ENCODE measurements around the gene TTC39C. TPM values are rescaled to one million over a fixed set of nuclear protein-coding genes. Genes with fewer than 3 reads are reported as not detected.

TTC39C gene
- total RNA-seq, 1 donor from 2014 or later: 12.8 TPM

DNA sequence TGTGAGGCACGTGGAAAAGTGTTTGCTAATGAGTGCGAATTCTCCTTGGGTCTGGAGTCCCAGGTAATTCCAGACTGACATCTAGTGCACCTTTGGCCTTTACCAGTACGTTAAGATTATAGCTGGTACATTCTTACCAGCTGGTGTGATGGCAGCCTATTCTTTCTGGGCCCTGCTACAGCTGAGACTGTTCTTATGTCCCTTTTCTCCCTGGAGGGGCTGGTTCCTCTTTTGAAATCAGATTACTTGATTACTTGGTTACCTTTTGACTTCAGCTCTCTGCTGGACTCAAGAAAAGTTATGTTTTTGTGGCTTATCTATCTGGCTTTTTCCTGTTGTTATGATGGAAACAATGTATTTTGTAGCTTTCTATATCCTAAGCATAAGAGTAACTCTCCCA, 138.8 kb downstream of the TTC39C start:
- H3K36me3 ChIP-seq (ENCODE audit: insufficient read depth, low read length): peaks cover 11% of the 10 kb centered on the region
- Mint-ChIP-seq H3K27me3 (ENCODE audit: low read depth, unreplicated experiment) (no peaks in the 10 kb centered on the region), H3K36me3 (ENCODE audit: low read depth, unreplicated experiment) (peaks cover 19% of the 10 kb centered on the region), H3K27ac (ENCODE audit: unreplicated experiment) (no peak overlapping the region), H3K4me1 (ENCODE audit: low read depth, unreplicated experiment) (peaks cover 3% of the 10 kb centered on the region), H3K9me3 (ENCODE audit: unreplicated experiment) (peaks cover 1% of the 10 kb centered on the region), H3K4me3 (ENCODE audit: unreplicated experiment) (no peak overlapping the region)
- H3K4me1 ChIP-seq (ENCODE audit: insufficient read depth, low read length): no peaks in the 10 kb centered on the region
- H3K4me3 ChIP-seq (ENCODE audit: insufficient read depth, low read depth, low read length): no peak overlapping the region
- H3K27ac ChIP-seq (ENCODE audit: low read depth, low read length): no peak overlapping the region
- no peaks in the 10 kb centered on the region for H3K27me3 ChIP-seq (ENCODE audit: insufficient read depth, low read length)
- no peak overlapping the region for H3K9ac ChIP-seq (ENCODE audit: low read length)
- DNase-seq (ENCODE audit: low read depth): no peak
- no peak overlapping the region for H2AFZ ChIP-seq (ENCODE audit: low read depth, low read length)
- FAIRE-seq: no peak
- H4K20me1 ChIP-seq (ENCODE audit: insufficient read depth, low read length): no peaks in the 10 kb centered on the region
- no peaks in the 10 kb centered on the region for H3K9me3 ChIP-seq (ENCODE audit: insufficient read depth, low read depth, low read length)
- no peak for TF ChIP-seq EZH2 (IDR thresholded peaks at IDR 0.05; ENCODE audit: insufficient read depth, low read length)
- TF ChIP-seq, protein P1, sequence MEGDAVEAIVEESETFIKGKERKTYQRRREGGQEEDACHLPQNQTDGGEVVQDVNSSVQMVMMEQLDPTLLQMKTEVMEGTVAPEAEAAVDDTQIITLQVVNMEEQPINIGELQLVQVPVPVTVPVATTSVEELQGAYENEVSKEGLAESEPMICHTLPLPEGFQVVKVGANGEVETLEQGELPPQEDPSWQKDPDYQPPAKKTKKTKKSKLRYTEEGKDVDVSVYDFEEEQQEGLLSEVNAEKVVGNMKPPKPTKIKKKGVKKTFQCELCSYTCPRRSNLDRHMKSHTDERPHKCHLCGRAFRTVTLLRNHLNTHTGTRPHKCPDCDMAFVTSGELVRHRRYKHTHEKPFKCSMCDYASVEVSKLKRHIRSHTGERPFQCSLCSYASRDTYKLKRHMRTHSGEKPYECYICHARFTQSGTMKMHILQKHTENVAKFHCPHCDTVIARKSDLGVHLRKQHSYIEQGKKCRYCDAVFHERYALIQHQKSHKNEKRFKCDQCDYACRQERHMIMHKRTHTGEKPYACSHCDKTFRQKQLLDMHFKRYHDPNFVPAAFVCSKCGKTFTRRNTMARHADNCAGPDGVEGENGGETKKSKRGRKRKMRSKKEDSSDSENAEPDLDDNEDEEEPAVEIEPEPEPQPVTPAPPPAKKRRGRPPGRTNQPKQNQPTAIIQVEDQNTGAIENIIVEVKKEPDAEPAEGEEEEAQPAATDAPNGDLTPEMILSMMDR (IDR thresholded peaks at IDR 0.05; ENCODE audit: insufficient read depth, low read depth, low read length): no peak
- no peaks in the 10 kb centered on the region for H3K79me2 ChIP-seq (ENCODE audit: insufficient read depth, low read length)
- H3K4me2 ChIP-seq (ENCODE audit: low read length): no peak overlapping the region

DNA sequence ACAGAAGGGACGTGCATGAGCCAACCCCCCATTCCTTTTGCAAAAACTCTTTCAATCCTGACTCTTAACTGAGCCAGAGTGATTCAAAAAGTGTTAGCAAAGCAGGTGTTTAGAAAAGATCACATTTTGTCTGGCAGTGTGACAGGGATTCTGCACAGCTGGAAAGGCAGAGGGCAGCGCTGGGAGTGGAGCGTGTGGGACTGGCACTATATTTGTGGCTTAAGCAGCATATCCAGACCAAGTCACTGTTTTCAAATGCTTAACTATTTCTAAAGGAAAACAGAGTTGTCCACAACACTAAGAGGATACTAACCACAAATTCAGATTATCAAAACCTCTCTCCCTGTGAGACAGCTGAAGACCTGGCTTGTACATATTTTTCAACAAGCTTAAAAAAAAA, 143.3 kb downstream of the TTC39C start:
- no peak for DNase-seq (ENCODE audit: low read depth)
- Histone ChIP-seq H3K4me1 (ENCODE audit: insufficient read depth, low read length) (no peaks in the 10 kb centered on the region), H2AFZ (ENCODE audit: low read depth, low read length) (no peak overlapping the region), H3K4me3 (ENCODE audit: insufficient read depth, low read depth, low read length) (no peak overlapping the region), H3K9ac (ENCODE audit: low read length) (no peak overlapping the region), H3K36me3 (ENCODE audit: insufficient read depth, low read length) (peaks cover 19% of the 10 kb centered on the region), H3K27ac (ENCODE audit: low read depth, low read length) (no peak overlapping the region), H3K9me3 (ENCODE audit: insufficient read depth, low read depth, low read length) (no peaks in the 10 kb centered on the region), H3K4me2 (ENCODE audit: low read length) (no peak overlapping the region), H3K27me3 (ENCODE audit: insufficient read depth, low read length) (no peaks in the 10 kb centered on the region), H3K79me2 (ENCODE audit: insufficient read depth, low read length) (no peaks in the 10 kb centered on the region), H4K20me1 (ENCODE audit: insufficient read depth, low read length) (no peaks in the 10 kb centered on the region)
- FAIRE-seq: no peak
- H3K27ac Mint-ChIP-seq (ENCODE audit: unreplicated experiment): no peak overlapping the region
- no peak overlapping the region for H3K4me3 Mint-ChIP-seq (ENCODE audit: unreplicated experiment)
- TF ChIP-seq, protein P1 (IDR thresholded peaks at IDR 0.05; ENCODE audit: insufficient read depth, low read depth, low read length): no peak
- TF ChIP-seq EZH2 (IDR thresholded peaks at IDR 0.05; ENCODE audit: insufficient read depth, low read length): no peak
- peaks cover 4% of the 10 kb centered on the region for H3K4me1 Mint-ChIP-seq (ENCODE audit: low read depth, unreplicated experiment)
- H3K9me3 Mint-ChIP-seq (ENCODE audit: unreplicated experiment): no peaks in the 10 kb centered on the region
- no peaks in the 10 kb centered on the region for H3K27me3 Mint-ChIP-seq (ENCODE audit: low read depth, unreplicated experiment)
- peaks cover 19% of the 10 kb centered on the region for H3K36me3 Mint-ChIP-seq (ENCODE audit: low read depth, unreplicated experiment)

- Histone ChIP-seq H3K79me2 (ENCODE audit: insufficient read depth, low read length) (no peaks in the 10 kb centered on the region), H3K9ac (ENCODE audit: low read length) (no peak overlapping the region), H3K4me3 (ENCODE audit: insufficient read depth, low read depth, low read length) (no peak overlapping the region), H3K4me1 (ENCODE audit: insufficient read depth, low read length) (no peaks in the 10 kb centered on the region), H2AFZ (ENCODE audit: low read depth, low read length) (no peak overlapping the region), H3K36me3 (ENCODE audit: insufficient read depth, low read length) (peaks cover 19% of the 10 kb centered on the region), H4K20me1 (ENCODE audit: insufficient read depth, low read length) (no peaks in the 10 kb centered on the region), H3K27me3 (ENCODE audit: insufficient read depth, low read length) (no peaks in the 10 kb centered on the region), H3K27ac (ENCODE audit: low read depth, low read length) (no peak overlapping the region), H3K9me3 (ENCODE audit: insufficient read depth, low read depth, low read length) (no peaks in the 10 kb centered on the region), H3K4me2 (ENCODE audit: low read length) (no peak overlapping the region)
- no peak overlapping the region for H3K27ac Mint-ChIP-seq (ENCODE audit: unreplicated experiment)
- H3K27me3 Mint-ChIP-seq (ENCODE audit: low read depth, unreplicated experiment): no peaks in the 10 kb centered on the region
- FAIRE-seq: no peak
- H3K36me3 Mint-ChIP-seq (ENCODE audit: low read depth, unreplicated experiment): peaks cover 19% of the 10 kb centered on the region
- no peak for DNase-seq (ENCODE audit: low read depth)
- no peak overlapping the region for H3K4me3 Mint-ChIP-seq (ENCODE audit: unreplicated experiment)
- TF ChIP-seq EZH2 (IDR thresholded peaks at IDR 0.05; ENCODE audit: insufficient read depth, low read length): no peak
- TF ChIP-seq, protein P1 (IDR thresholded peaks at IDR 0.05; ENCODE audit: insufficient read depth, low read depth, low read length): no peak
- H3K4me1 Mint-ChIP-seq (ENCODE audit: low read depth, unreplicated experiment): peaks cover 4% of the 10 kb centered on the region
- no peaks in the 10 kb centered on the region for H3K9me3 Mint-ChIP-seq (ENCODE audit: unreplicated experiment)
Observed at GRCh38 chr18:24160086-24160485, 145.5 kb downstream of the TTC39C start.

Measured in astrocyte (in vitro differentiated cells and primary cell).